Measurements from ENCODE around the gene TXNL4B.
"Not testable (repeated sequence)": the region's sequence is repeated elsewhere in the genome, so short reads cannot be mapped to it uniquely, and the experiment has no call there.

TXNL4B gene

DNA sequence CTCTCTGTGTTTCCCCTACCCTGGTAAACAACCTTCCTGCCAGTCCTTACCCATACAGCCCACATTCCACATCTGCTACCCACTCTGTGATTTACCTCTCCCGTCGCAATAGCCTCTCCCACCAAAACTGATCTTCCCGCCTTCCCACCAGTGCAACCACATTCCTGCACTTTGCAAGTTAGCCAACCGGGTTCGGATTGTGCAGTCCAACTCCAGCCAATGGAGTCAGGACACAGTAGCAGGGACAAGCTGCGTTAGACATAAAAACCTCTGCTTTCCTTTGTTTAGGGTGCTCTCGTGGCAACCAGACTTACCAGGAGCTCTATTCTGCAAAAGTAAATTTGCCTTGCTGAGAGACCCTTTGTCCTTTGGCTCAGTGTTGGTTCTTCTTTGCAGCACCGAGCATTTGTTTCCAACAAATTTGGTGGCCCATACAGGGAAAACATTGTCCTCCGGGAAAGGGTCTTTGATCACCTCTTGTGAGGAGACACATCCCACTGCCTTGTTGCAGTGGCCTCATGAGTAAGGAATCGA lies 29.0 kb downstream of the TXNL4B start:
- in situ Hi-C loops (cut with HindIII; ENCODE audit: low sequenced_read_pairs), result no loop called here
- TF ChIP-seq, protein P1, sequence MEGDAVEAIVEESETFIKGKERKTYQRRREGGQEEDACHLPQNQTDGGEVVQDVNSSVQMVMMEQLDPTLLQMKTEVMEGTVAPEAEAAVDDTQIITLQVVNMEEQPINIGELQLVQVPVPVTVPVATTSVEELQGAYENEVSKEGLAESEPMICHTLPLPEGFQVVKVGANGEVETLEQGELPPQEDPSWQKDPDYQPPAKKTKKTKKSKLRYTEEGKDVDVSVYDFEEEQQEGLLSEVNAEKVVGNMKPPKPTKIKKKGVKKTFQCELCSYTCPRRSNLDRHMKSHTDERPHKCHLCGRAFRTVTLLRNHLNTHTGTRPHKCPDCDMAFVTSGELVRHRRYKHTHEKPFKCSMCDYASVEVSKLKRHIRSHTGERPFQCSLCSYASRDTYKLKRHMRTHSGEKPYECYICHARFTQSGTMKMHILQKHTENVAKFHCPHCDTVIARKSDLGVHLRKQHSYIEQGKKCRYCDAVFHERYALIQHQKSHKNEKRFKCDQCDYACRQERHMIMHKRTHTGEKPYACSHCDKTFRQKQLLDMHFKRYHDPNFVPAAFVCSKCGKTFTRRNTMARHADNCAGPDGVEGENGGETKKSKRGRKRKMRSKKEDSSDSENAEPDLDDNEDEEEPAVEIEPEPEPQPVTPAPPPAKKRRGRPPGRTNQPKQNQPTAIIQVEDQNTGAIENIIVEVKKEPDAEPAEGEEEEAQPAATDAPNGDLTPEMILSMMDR (IDR thresholded peaks at IDR 0.05; ENCODE audit: low read depth, low read length), result no peak
- no peak overlapping the region for H3K4me3 ChIP-seq (ENCODE audit: low read depth, low read length)
- DNase-seq (ENCODE audit: low read depth, low spot score), result no peak

DNA sequence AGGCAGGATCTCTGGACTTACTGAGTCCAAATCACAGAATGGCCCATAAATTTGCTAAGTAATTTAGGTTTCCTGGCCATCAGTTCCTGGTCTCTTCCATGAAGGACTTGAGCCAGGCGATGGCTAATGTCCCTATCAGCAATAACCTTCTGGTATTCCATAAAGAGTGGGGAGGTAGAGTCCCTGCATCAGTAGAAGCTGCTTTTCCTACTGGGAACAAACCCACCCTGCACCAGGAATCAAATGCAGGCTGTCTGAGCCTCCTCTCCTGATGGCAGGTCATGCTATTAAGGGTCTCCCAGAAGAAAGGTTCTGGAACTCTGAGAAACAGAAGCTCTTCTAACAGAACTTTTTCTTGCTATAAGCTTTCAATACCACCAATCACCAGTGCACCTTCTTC lies 31.9 kb downstream of the TXNL4B start:
- no peak for DNase-seq (ENCODE audit: low read depth, low spot score)
- TF ChIP-seq, protein P1 (IDR thresholded peaks at IDR 0.05; ENCODE audit: low read depth, low read length), result no peak
- in situ Hi-C loops (cut with HindIII; ENCODE audit: low sequenced_read_pairs), result no loop called here
- H3K4me3 ChIP-seq (ENCODE audit: low read depth, low read length), result no peak overlapping the region

DNA sequence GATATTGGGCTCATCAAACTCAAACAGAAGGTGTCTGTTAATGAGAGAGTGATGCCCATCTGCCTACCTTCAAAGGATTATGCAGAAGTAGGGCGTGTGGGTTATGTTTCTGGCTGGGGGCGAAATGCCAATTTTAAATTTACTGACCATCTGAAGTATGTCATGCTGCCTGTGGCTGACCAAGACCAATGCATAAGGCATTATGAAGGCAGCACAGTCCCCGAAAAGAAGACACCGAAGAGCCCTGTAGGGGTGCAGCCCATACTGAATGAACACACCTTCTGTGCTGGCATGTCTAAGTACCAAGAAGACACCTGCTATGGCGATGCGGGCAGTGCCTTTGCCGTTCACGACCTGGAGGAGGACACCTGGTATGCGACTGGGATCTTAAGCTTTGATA lies 33.0 kb downstream of the TXNL4B start:
- TF ChIP-seq, protein P1 (IDR thresholded peaks at IDR 0.05; ENCODE audit: low read depth, low read length), result no peak
- in situ Hi-C loops (cut with HindIII; ENCODE audit: low sequenced_read_pairs), result no loop called here

DNA sequence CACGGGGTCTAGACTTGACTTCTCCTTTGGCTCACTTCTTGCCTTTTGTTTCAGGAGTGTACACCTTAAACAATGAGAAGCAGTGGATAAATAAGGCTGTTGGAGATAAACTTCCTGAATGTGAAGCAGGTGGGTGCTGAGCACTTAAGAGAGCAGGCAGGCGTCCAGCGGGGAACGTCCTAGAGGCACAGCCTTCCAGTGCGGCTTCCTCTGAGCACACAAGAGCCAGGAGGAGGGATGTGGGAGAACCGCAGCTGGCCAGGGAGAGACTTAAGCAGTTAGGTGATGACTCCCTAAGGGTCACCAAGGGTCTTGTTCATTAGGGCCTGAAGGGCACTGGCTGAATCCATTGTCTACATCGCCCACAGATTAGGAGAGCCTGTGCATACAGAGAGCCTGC lies 34.4 kb downstream of the TXNL4B start:
- DNase-seq (ENCODE audit: low read depth, low spot score); H3K4me3 ChIP-seq (ENCODE audit: low read depth, low read length); in situ Hi-C loops (cut with HindIII; ENCODE audit: low sequenced_read_pairs): not testable (repeated sequence)

More for the DNA sequence above, 33.0 kb downstream of the TXNL4B start:
- no peak overlapping the region for H3K4me3 ChIP-seq (ENCODE audit: low read depth, low read length)
- DNase-seq (ENCODE audit: low read depth, low spot score), result no peak

DNA sequence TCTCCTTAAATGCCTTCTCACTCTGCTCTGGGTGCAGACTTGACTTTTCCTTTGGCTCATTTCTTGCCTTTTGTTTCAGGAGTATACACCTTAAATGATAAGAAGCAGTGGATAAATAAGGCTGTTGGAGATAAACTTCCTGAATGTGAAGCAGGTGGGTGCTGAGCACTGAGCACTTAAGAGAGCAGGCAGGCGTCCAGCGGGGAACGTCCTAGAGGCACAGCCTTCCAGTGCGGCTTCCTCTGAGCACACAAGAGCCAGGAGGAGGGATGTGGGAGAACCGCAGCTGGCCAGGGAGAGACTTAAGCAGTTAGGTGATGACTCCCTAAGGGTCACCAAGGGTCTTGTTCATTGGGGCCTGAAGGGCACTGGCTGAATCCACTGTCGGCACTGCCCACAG lies 36.1 kb downstream of the TXNL4B start:
- H3K4me3 ChIP-seq (ENCODE audit: low read depth, low read length); DNase-seq (ENCODE audit: low read depth, low spot score); in situ Hi-C loops (cut with HindIII; ENCODE audit: low sequenced_read_pairs): not testable (repeated sequence)

DNA sequence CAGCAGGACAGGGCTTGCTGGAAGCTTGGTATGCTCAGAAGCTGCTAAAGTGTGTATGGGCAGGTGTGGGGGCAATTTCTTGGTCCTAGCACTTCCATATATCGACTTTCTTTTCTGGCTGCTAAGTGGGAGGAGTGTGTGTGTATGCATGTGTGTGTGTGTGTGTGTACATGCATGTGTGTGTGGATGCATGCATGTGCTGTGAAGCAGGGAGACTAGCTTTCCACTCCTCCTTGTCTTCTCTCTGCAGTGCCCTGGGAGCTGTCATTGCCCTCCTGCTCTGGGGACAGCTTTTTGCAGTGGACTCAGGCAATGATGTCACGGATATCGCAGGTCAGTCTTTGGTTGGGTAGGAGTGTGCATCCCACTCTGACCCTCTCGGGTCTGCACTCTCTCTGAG lies 37.5 kb downstream of the TXNL4B start:
- TF ChIP-seq, protein P1 (IDR thresholded peaks at IDR 0.05; ENCODE audit: low read depth, low read length), result no peak
- no peak for DNase-seq (ENCODE audit: low read depth, low spot score)
- H3K4me3 ChIP-seq (ENCODE audit: low read depth, low read length), result no peak overlapping the region
- in situ Hi-C loops (cut with HindIII; ENCODE audit: low sequenced_read_pairs), result no loop called here

DNA sequence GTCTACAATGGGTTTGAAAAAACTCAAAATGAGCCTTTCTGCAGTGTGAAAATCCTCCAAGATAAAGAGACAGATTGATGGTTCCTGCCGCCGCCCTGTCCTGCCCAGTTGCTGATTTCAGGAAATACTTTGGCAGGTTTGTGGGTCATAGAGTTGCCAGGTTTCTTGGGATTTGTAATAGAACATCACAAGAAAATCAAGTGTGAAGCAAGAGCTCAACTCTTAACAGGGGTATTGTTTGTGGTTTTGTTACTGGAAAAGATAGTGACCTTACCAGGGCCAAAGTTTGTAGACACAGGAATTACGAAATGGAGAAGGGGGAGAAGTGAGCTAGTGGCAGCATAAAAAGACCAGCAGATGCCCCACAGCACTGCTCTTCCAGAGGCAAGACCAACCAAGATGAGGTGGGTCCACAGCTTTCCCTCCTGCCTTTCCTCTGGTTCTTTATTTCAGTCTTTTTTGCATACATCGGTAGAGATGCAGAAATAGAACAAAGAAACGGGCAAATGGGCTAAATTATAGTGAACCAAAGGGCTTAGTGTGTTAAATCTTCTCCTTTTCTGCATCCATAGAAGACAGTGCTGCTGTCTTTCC lies 39.1 kb downstream of the TXNL4B start, which contains the start of gene HP:
Gene HP, plus strand, starts transcription at position 252 of the 594 bp plus-strand sequence. Its CDS starts 148 bp downstream, at position 400.
- in situ Hi-C loops (cut with HindIII; ENCODE audit: low sequenced_read_pairs); H3K4me3 ChIP-seq (ENCODE audit: low read depth, low read length); DNase-seq (ENCODE audit: low read depth, low spot score): not testable (repeated sequence)

DNA sequence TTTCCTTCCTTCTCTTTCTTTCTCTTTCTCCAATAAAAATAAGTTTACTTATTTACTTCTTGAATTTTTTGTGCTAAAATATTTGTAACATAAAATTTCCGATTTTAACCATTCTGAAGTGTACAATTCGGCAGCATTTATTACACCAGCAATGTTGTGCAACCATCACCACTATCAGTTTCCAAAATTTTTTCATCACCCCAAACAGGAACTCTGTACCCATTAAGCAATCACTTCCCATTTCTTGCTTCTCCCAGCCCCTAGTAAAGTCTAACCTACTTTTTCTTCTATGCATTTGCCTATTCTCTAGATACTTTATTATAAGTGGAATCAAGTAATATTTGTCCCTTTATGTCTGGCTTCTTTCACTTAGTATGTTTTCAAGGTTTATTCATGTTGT lies 41.6 kb downstream of the TXNL4B start:
- no peak overlapping the region for H3K4me3 ChIP-seq (ENCODE audit: low read depth, low read length)
- DNase-seq (ENCODE audit: low read depth, low spot score), result no peak
- TF ChIP-seq, protein P1 (IDR thresholded peaks at IDR 0.05; ENCODE audit: low read depth, low read length), result no peak
- in situ Hi-C loops (cut with HindIII; ENCODE audit: low sequenced_read_pairs), result no loop called here

Measured in astrocyte of the spinal cord (primary cell).